ENCODE measurements around the gene STUB1.

DNA sequence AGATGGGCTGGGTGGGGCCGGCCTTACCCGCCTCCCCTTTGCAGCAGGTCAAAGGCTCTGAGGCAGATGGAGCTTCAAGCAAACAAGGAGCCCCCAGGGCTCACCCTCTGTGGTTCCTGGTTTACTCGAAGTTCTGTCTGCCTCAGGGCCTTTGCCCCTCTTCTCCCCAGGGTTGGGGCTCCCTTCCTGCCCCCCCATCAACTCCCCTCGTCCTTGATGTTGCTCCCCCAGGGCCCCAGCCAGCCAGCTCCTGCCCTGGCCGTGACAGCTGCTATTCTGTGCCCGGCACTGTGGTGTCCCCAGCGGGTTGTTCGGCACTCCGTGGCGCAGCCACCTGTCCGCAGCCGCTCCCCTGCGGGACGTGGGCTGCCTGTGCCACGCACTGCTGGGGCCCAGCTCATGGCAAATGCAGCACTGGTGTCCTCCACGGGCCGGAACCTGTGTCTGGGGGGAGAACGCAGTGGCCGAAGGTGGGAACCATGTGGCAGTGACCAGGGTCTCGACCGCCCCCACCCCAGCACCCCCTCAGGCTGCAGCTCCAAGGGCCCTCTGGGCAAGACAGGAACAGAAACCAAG lies 30.4 kb downstream of the STUB1 start:
- no peak for TF ChIP-seq POLR2A (IDR thresholded peaks at IDR 0.05)
- TF ChIP-seq, protein P1, sequence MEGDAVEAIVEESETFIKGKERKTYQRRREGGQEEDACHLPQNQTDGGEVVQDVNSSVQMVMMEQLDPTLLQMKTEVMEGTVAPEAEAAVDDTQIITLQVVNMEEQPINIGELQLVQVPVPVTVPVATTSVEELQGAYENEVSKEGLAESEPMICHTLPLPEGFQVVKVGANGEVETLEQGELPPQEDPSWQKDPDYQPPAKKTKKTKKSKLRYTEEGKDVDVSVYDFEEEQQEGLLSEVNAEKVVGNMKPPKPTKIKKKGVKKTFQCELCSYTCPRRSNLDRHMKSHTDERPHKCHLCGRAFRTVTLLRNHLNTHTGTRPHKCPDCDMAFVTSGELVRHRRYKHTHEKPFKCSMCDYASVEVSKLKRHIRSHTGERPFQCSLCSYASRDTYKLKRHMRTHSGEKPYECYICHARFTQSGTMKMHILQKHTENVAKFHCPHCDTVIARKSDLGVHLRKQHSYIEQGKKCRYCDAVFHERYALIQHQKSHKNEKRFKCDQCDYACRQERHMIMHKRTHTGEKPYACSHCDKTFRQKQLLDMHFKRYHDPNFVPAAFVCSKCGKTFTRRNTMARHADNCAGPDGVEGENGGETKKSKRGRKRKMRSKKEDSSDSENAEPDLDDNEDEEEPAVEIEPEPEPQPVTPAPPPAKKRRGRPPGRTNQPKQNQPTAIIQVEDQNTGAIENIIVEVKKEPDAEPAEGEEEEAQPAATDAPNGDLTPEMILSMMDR (IDR thresholded peaks at IDR 0.05), result no peak
